HFF-Myc (cell line): ENCODE results near the gene DDA1.
A peak's percentile ranks its signal among the peaks of the same experiment; 100 is the strongest.

Experiments used
- DNase-seq: peaks from one replicate; pipeline ENCODE4 v3.0.0-alpha.2; 2011; ENCODE audit warnings: low read depth; ENCODE audit errors: extremely low read depth
- H3K4me3 ChIP-seq: replicated peaks from 2 replicates; pipeline ENCODE4 v1.5.1; 2011; ENCODE audit warnings: low read depth, mild to moderate bottlenecking, control low read depth, low read length
- CTCF ChIP-seq: IDR thresholded peaks from 2 replicates; pipeline ENCODE4 v1.5.1; 2012; ENCODE audit warnings: mild to moderate bottlenecking, low read depth, low read length, control low read depth; ENCODE audit errors: missing control alignments

DDA1 gene

GRCh38 chr19:17336872-17337674 is 27.7 kb downstream of the DDA1 start, which contains the start of gene GTPBP3:
Gene GTPBP3 (plus strand): TSS chr19:17337553. CDS start chr19:17337612, 59 bp downstream.
- TF ChIP-seq CTCF, result no peak
- peak within 1 kb of the TSS; percentile 66 for H3K4me3 ChIP-seq

GRCh38 chr19:17337675-17338432 is 28.5 kb downstream of the DDA1 start:
- no peak for DNase-seq
- no peak for TF ChIP-seq CTCF
- H3K4me3 ChIP-seq, result peak overlapping the region; percentile 66

More at GRCh38 chr19:17336872-17337674, 27.7 kb downstream of the DDA1 start, which contains the start of gene GTPBP3:
- peak; percentile 96 for DNase-seq

- TF ChIP-seq CTCF, result no peak
- no peak for DNase-seq
- peak overlapping the region; percentile 66 for H3K4me3 ChIP-seq
These were observed 29.2 kb downstream of the DDA1 start for GRCh38 chr19:17338433-17339078.

GRCh38 chr19:17339088-17339741 is 29.9 kb downstream of the DDA1 start:
- DNase-seq, result no peak
- no peak for TF ChIP-seq CTCF
- no peak overlapping the region for H3K4me3 ChIP-seq

- DNase-seq, result no peak
- TF ChIP-seq CTCF, result no peak
- no peak overlapping the region for H3K4me3 ChIP-seq
These were observed 31.0 kb downstream of the DDA1 start for GRCh38 chr19:17340302-17340870.

GRCh38 chr19:17340871-17341357 is 31.6 kb downstream of the DDA1 start:
- no peak for TF ChIP-seq CTCF
- no peak for DNase-seq
- H3K4me3 ChIP-seq, result no peak overlapping the region
